ENCODE results near the gene KRTAP5-5. TPM values are rescaled to one million over a fixed set of nuclear protein-coding genes. Genes with fewer than 3 reads are reported as not detected.

KRTAP5-5 gene
- total and polyA plus RNA-seq, 2 experiments from 2014 or later, result not detected

- no peak overlapping the region for H3K4me3 ChIP-seq
- TF ChIP-seq CTCF (IDR thresholded peaks at IDR 0.05; ENCODE audit: low read depth, low read length), result no peak
- H3K4me1 ChIP-seq (ENCODE audit: low read depth), result no peaks in the 10 kb centered on the region
- no peak for DNase-seq (ENCODE audit: low read depth in 1 of 2, low spot score in 1 of 2)
- H3K9me3 ChIP-seq (ENCODE audit: low read depth), result no peaks in the 10 kb centered on the region
- H3K27ac ChIP-seq, result no peak overlapping the region
- H3K36me3 ChIP-seq, result no peaks in the 10 kb centered on the region
- peaks cover 13% of the 10 kb centered on the region for H3K27me3 ChIP-seq
Observed at GRCh38 chr11:1624621-1625020, 5.0 kb upstream of the KRTAP5-5 start.

GRCh38 chr11:1625541-1625940, 4.0 kb upstream of the KRTAP5-5 start:
- H3K27ac ChIP-seq, result no peak overlapping the region
- H3K27me3 ChIP-seq, result peaks cover 17% of the 10 kb centered on the region
- H3K4me3 ChIP-seq, result no peak overlapping the region
- no peaks in the 10 kb centered on the region for H3K36me3 ChIP-seq
- no peak for DNase-seq (ENCODE audit: low read depth in 1 of 2, low spot score in 1 of 2)
- H3K4me1 ChIP-seq (ENCODE audit: low read depth), result no peaks in the 10 kb centered on the region
- TF ChIP-seq CTCF (IDR thresholded peaks at IDR 0.05; ENCODE audit: low read depth, low read length), result no peak
- H3K9me3 ChIP-seq (ENCODE audit: low read depth), result no peaks in the 10 kb centered on the region

GRCh38 chr11:1628506-1629325, 859 bp upstream of the KRTAP5-5 start:
- DNase-seq (ENCODE audit: low read depth in 1 of 2, low spot score in 1 of 2), result peak; percentile 48 to 75
- H3K36me3 ChIP-seq, result no peaks in the 10 kb centered on the region
- TF ChIP-seq CTCF (IDR thresholded peaks at IDR 0.05; ENCODE audit: low read depth, low read length), result peak; percentile 95
- no peaks in the 10 kb centered on the region for H3K4me1 ChIP-seq (ENCODE audit: low read depth)
- H3K27ac ChIP-seq, result no peak overlapping the region
- no peaks in the 10 kb centered on the region for H3K9me3 ChIP-seq (ENCODE audit: low read depth)
- peaks cover 31% of the 10 kb centered on the region for H3K27me3 ChIP-seq
- H3K4me3 ChIP-seq, result no peak overlapping the region

- no peak for DNase-seq (ENCODE audit: low read depth in 1 of 2, low spot score in 1 of 2)
Observed at GRCh38 chr11:1630271-1630670, 696 bp downstream of the KRTAP5-5 start.

GRCh38 chr11:1631066-1631568, 1.5 kb downstream of the KRTAP5-5 start:
- H3K36me3 ChIP-seq, result no peaks in the 10 kb centered on the region
- H3K27me3 ChIP-seq, result peaks cover 41% of the 10 kb centered on the region
- DNase-seq (ENCODE audit: low read depth in 1 of 2, low spot score in 1 of 2), result no peak
- no peak overlapping the region for H3K27ac ChIP-seq
- H3K4me1 ChIP-seq (ENCODE audit: low read depth), result no peaks in the 10 kb centered on the region
- H3K9me3 ChIP-seq (ENCODE audit: low read depth), result no peaks in the 10 kb centered on the region
- TF ChIP-seq CTCF (IDR thresholded peaks at IDR 0.05; ENCODE audit: low read depth, low read length), result no peak
- no peak overlapping the region for H3K4me3 ChIP-seq

More at GRCh38 chr11:1630271-1630670, 696 bp downstream of the KRTAP5-5 start:
- peaks cover 40% of the 10 kb centered on the region for H3K27me3 ChIP-seq
- H3K36me3 ChIP-seq, result no peaks in the 10 kb centered on the region
- H3K4me1 ChIP-seq (ENCODE audit: low read depth), result no peaks in the 10 kb centered on the region
- no peak overlapping the region for H3K27ac ChIP-seq
- TF ChIP-seq CTCF (IDR thresholded peaks at IDR 0.05; ENCODE audit: low read depth, low read length), result no peak
- no peaks in the 10 kb centered on the region for H3K9me3 ChIP-seq (ENCODE audit: low read depth)
- H3K4me3 ChIP-seq, result no peak overlapping the region

Measured in cardiac muscle cell (in vitro differentiated cells and primary cell).